ENCODE measurements around the gene SLC12A6.

SLC12A6 gene

DNA sequence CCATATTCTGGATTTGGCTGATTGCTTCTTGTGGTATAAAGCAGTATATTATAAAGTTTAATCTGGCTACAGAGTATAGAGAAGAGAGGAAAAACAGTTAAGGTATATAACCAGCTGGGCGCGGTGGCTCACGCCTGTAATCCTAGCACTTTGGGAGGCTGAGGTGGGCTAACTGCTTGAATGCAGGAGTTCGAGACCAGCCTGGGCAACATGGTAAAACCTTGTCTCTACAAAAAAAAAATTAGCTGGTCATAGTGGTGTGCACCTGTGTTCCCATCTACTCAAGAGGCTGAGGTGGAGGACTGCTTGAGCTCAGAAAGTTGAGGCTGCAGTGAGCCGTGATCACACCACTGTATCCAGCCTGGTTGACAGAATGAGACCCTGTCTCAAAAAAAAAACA, 7.3 kb downstream of the SLC12A6 start:
- DNase-seq (ENCODE audit: low read depth) = no peak

- DNase-seq (ENCODE audit: low read depth) = no peak
Observed at GRCh38 chr15:34329006-34329405, 8.6 kb downstream of the SLC12A6 start.

GRCh38 chr15:34327906-34328305, 9.7 kb downstream of the SLC12A6 start:
- DNase-seq (ENCODE audit: low read depth) = no peak

DNA sequence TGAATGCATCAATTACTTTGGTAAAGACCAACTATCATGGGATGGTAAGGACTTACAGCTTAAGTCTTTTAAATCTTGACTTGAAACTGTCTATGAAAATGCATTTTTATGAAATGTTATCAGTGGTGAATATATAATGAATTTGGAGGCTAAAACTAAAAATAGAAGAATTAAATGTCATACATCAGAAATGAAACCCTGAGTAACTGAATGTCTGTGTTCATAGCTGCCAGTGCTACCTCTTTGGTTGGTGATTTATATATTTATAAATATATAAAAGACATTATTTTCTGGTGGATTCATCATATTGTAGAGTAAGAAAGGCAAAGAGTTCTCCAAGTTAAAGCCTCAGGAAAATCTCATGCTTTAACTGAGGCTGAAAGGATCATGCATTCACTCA, 12.2 kb downstream of the SLC12A6 start:
- DNase-seq (ENCODE audit: low read depth) = no peak

DNA sequence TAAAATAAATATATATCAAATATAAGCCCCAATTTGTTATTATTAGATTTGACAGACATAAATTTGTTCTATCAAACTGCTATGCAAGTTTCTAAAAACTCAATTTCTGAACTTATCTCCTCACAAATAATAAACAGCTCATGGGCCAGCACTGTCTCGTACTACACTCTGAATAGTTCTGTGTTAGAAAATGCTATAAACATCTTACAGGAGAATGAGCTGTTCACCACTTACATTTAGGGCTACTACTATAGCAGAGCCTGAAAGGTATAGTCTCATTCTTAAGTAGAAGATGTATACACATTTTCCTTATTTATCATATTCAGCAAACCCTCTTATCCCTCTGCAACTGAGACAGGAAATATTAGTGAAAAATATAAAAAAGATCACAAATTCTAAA, 12.6 kb downstream of the SLC12A6 start:
- DNase-seq (ENCODE audit: low read depth) = no peak

- no peak for DNase-seq (ENCODE audit: low read depth)
Observed at GRCh38 chr15:34323217-34323616, 14.4 kb downstream of the SLC12A6 start.

- no peak for DNase-seq (ENCODE audit: low read depth)
Observed at GRCh38 chr15:34318277-34319079, 19.1 kb downstream of the SLC12A6 start.

- DNase-seq (ENCODE audit: low read depth) = no peak
Observed at GRCh38 chr15:34314491-34315490, 22.8 kb downstream of the SLC12A6 start.

- DNase-seq (ENCODE audit: low read depth) = no peak
Observed at GRCh38 chr15:34311563-34311962, 26.0 kb downstream of the SLC12A6 start.

DNA sequence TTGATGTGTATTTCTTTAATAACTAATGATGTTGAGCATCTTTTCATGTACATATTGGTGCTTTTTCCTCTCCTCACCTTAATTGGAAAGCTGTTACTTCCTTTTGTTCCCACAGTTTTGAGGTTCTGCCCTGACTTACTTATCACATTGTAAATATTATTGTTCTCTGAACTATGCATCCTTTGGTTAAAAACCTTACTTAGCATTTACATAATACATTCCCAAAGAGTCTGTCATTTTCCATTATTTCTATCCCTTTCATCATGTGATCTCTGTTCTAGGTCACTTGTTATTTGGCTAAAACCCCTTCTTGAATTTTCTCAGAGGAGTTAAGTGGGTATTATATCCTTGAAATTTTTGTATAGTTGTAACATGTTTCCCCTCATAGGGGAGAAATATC, 33.0 kb downstream of the SLC12A6 start:
- DNase-seq (ENCODE audit: low read depth) = no peak

- DNase-seq (ENCODE audit: low read depth) = no peak
Observed at GRCh38 chr15:34301058-34301457, 36.5 kb downstream of the SLC12A6 start.

DNA sequence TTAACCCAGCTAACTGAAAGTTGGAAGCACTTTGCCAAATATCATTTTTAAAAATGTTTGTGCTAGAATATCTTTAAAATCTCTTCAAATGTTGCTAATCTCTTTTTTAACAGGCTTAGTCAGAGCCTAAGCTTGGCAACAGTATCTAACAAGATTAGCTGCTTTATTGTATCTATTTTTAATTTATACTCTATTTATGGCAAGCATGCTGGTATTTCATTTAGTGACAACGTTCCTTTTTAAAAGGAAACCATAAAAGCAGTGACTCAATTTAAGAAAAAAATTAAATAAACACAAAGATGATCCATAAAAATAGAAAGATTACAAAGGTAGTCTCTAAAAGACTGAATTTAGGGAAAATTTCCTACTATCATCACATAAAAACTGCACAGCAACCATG, 40.5 kb downstream of the SLC12A6 start:
- no peak for DNase-seq (ENCODE audit: low read depth)

DNA sequence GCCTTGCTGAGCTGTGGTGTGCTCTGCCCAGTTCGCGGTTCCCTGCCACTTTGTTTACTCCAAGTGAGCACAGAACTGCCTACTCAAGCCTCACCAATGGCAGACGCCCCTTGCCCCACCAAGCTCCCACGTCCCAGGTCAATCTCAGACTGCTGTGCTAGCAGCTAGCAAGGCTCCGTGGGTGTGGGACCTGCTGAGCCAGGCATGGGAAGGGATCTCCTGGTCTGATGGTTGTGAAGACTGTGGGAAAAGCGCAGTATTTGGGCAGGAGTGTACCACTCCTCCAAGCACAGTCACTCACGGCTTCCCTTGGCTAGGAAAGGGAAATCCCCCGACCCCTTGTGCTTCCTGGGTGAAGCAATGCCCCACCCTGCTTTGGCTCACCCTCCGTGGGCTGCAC, 45.0 kb downstream of the SLC12A6 start:
- no peak for DNase-seq (ENCODE audit: low read depth)

DNA sequence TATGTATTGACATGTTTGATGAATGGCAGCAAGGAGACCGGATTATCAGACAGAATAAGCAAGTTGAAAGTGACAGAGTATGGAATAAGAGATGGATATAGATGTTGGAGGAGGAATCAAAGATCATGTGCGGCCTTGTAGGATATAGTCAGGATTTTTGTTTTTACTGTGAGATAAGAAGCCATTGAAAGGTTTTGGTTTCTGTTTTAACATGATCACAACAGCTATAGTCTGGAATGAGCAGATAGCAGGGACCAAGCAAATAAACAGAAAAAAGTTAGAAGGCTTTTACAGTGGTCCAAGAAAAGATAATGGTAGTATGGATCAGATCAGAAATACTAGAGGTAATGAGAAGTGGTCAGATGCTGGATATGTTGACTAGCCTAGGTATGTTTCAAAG, 52.6 kb downstream of the SLC12A6 start:
- DNase-seq (ENCODE audit: low read depth) = no peak

GRCh38 chr15:34282384-34282783, 55.2 kb downstream of the SLC12A6 start:
- no peak for DNase-seq (ENCODE audit: low read depth)

DNA sequence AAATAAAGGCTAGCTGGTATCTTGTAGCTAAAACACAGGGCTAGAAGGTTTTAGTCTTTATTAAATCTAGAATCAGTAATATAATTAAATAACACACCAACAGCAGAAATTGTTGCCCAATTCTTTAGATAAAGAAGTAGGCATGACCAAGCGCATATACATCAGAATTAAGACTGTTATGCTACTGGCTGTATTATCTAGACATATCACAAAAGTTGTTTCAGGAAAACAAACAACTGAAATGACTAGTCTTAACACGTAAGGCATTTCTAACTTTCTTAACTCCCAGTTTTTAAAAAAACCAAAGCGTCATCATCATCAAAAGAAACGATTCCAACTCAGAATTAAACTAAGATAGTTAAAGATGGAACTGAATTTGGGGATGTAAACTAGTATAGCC, 57.4 kb downstream of the SLC12A6 start:
- DNase-seq (ENCODE audit: low read depth) = no peak

DNA sequence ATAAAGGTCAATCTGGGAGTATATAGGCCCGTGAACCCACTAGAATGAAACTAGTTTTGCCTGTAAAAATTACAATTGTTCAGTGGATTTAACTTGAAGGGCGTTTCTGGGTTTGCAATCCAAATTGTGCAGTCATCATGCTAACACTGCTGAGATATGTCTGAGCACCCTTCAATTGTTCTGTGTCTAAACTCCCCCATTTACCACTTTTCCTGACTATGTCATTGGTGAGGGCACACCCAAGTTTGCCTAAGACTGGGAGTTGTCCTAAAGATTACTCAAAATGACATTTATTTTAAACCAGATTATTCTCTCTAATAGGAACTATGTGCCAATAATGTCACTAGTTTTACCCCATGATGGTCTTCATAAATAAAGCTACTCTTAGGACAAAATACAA, 58.2 kb downstream of the SLC12A6 start:
- no peak for DNase-seq (ENCODE audit: low read depth)

GRCh38 chr15:34275721-34276120, 61.9 kb downstream of the SLC12A6 start:
- no peak for DNase-seq (ENCODE audit: low read depth)

GRCh38 chr15:34275154-34275553, 62.4 kb downstream of the SLC12A6 start:
- no peak for DNase-seq (ENCODE audit: low read depth)

- DNase-seq (ENCODE audit: low read depth) = no peak
Observed at GRCh38 chr15:34271493-34271892, 66.1 kb downstream of the SLC12A6 start.

DNA sequence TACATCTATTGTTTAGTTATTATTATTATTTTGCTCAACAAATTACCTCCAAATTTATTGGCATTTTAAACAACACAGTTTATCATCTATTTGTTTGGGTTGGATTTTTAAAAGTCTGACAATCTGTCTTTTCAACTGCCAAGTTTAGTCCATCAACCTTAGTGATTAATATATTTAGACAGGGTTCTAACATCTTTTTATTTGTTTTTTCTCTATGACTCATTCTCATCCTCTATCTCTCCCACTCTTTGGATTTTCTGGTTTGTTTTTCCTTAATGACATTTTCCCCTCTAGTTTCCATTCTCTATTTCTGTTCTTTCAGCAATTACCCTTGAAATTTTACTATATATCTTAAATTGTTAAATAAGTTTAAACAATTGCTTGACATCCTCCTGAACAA, 70.8 kb downstream of the SLC12A6 start:
- DNase-seq (ENCODE audit: low read depth) = no peak

DNA sequence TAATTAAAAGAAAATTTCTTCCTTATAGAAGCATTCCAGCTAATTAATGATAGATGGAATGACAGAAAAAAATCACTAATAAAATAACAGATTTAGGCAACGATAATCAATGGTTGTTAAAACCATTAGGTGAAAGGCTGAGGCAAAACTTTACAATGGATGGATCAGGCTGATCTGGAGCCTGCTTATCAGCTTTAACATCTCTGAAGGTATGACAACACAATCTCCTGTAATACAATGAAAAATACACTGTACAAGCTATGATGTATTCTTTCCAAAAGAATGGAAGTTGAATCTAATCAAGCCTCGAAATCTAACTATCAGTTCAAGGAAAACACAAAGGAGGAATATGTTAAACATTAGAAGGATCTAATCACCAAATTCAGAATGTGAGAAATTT, 73.5 kb downstream of the SLC12A6 start:
- DNase-seq (ENCODE audit: low read depth) = no peak

- no peak for DNase-seq (ENCODE audit: low read depth)
Observed at GRCh38 chr15:34262362-34262761, 75.2 kb downstream of the SLC12A6 start.

All from stimulated activated CD4-positive, alpha-beta T cell treated with anti-CD3 and anti-CD28 coated beads, Interleukin-2, amount 100 ng/mL, for 4 hours (primary cell).